22Rv1 (cell line): ENCODE data around the gene TRERF1.

Experiments
- ZFX ChIP-seq: fragments of 450-650 bp; IDR thresholded peaks from 2 replicates; pipeline ENCODE4 v1.6.1; 2017; ENCODE audit warnings: antibody characterized with exemption, borderline replicate concordance
- TF ChIP-seq, protein P1 (sequence below): fragments of 450-650 bp; IDR thresholded peaks from 2 replicates; pipeline ENCODE4 v1.5.1; 2017; ENCODE audit warnings: mild to moderate bottlenecking

DNA sequence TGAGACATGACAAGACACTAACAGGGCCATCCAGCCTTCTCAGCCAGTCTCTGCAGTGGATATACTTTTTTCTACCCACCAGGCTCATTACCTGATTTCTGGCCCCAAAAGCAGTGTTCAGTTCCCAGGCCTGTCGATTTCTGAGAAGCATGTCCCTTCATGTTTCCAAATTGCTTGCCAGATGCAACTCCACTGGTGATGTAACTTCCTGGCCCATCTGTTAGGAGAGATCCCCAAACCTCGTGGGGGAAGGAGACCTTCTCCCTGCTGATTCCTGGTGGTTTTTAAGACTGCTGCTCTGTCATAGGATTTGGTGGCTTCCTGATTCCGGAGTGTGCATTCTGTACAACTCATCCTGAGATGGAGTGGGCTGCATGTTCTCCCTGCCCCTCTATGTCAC lies 202.4 kb downstream of the TRERF1 start:
- TF ChIP-seq, protein P1, sequence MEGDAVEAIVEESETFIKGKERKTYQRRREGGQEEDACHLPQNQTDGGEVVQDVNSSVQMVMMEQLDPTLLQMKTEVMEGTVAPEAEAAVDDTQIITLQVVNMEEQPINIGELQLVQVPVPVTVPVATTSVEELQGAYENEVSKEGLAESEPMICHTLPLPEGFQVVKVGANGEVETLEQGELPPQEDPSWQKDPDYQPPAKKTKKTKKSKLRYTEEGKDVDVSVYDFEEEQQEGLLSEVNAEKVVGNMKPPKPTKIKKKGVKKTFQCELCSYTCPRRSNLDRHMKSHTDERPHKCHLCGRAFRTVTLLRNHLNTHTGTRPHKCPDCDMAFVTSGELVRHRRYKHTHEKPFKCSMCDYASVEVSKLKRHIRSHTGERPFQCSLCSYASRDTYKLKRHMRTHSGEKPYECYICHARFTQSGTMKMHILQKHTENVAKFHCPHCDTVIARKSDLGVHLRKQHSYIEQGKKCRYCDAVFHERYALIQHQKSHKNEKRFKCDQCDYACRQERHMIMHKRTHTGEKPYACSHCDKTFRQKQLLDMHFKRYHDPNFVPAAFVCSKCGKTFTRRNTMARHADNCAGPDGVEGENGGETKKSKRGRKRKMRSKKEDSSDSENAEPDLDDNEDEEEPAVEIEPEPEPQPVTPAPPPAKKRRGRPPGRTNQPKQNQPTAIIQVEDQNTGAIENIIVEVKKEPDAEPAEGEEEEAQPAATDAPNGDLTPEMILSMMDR = no peak
- TF ChIP-seq ZFX = no peak
